SU-DHL-6 (cell line): ENCODE measurements around the gene XKR7.

ENCODE experiments used
- H2AFZ ChIP-seq: fragments of 200-600 bp; sonication (generic); 2 replicates; pipeline ENCODE4 v1.6.1; 2014; ENCODE audit warnings: low read depth, mild to moderate bottlenecking, moderate library complexity, mixed read lengths, antibody characterized with exemption, low read length; ENCODE audit not compliant: severe bottlenecking
- H3F3A ChIP-seq: fragments of 200-600 bp; shearing (Covaris generic); 2 replicates; pipeline ENCODE4 v1.6.0; 2016; ENCODE audit warnings: antibody characterized with exemption, mild to moderate bottlenecking; ENCODE audit not compliant: insufficient read depth
- H3K27ac ChIP-seq: fragments of 200-600 bp; sonication (generic); 2 replicates; pipeline ENCODE4 v1.5.1; 2016; ENCODE audit warnings: low read depth, mild to moderate bottlenecking, low read length, moderate library complexity, mixed read lengths
- H3K27me3 ChIP-seq: fragments of 200-600 bp; sonication (generic), shearing (Covaris generic); 2 replicates; pipeline ENCODE4 v1.6.0; 2014; ENCODE audit warnings: mild to moderate bottlenecking, low read length
- H3K36me3 ChIP-seq: fragments of 200-600 bp; sonication (generic); 2 replicates; pipeline ENCODE4 v1.6.1; 2014; ENCODE audit warnings: mild to moderate bottlenecking, low read length, mixed read lengths
- H3K4me2 ChIP-seq: fragments of 300-600, 200-600 bp; shearing (Covaris generic), sonication (generic); 2 replicates; pipeline ENCODE4 v1.6.0; 2014; ENCODE audit warnings: low read length, low read depth, mild to moderate bottlenecking; ENCODE audit not compliant: poor library complexity, severe bottlenecking
- H3K4me3 ChIP-seq: fragments of 200-600 bp; sonication (generic); 2 replicates; pipeline ENCODE4 v1.5.1; 2014; ENCODE audit warnings: antibody characterized with exemption, low read length, mild to moderate bottlenecking, mixed read lengths; ENCODE audit not compliant: insufficient read depth, poor library complexity, severe bottlenecking
- H3K79me2 ChIP-seq: fragments of 200-600 bp; sonication (generic); 2 replicates; pipeline ENCODE4 v1.6.1; 2014; ENCODE audit warnings: mild to moderate bottlenecking, low read length, moderate library complexity; ENCODE audit not compliant: insufficient read depth
- H3K9ac ChIP-seq: fragments of 200-600 bp; sonication (generic); 2 replicates; pipeline ENCODE4 v1.7.0; 2014; ENCODE audit warnings: mild to moderate bottlenecking, low read length
- H3K9me2 ChIP-seq: fragments of 200-600 bp; sonication (generic); replicated peaks from 2 replicates; pipeline ENCODE4 v1.6.1; 2014; ENCODE audit warnings: low read length; ENCODE audit not compliant: insufficient read depth
- H3K9me3 ChIP-seq: fragments of 200-600 bp; sonication (generic); 2 replicates; pipeline ENCODE4 v1.6.1; 2014; ENCODE audit warnings: low read length, mixed read lengths; ENCODE audit not compliant: insufficient read depth
- H4K20me1 ChIP-seq: fragments of 200-600 bp; sonication (generic); 2 replicates; pipeline ENCODE4 v1.6.1; 2014; ENCODE audit warnings: low read depth, mild to moderate bottlenecking, antibody characterized with exemption, low read length, moderate library complexity, mixed read lengths
- CTCF ChIP-seq: fragments of 200-600 bp; sonication (generic); IDR thresholded peaks from one replicate; pipeline ENCODE4 v1.5.1; 2017; ENCODE audit warnings: antibody characterized with exemption, mild to moderate bottlenecking, low read length, moderate library complexity; ENCODE audit not compliant: insufficient read depth, poor library complexity, severe bottlenecking
- EZH2phosphoT487 ChIP-seq: fragments of 200-600 bp; sonication (generic), shearing (Covaris generic); conservative IDR thresholded peaks from 2 replicates; pipeline ENCODE4 v1.6.1; 2018; ENCODE audit warnings: mild to moderate bottlenecking, antibody characterized with exemption, low read length, moderate library complexity, mixed read lengths

XKR7 gene

GRCh38 chr20:32006841-32007786 is 39.2 kb downstream of the XKR7 start:
- no peak for TF ChIP-seq EZH2phosphoT487
- TF ChIP-seq CTCF = no peak
- H3K79me2 ChIP-seq = no peaks in the 10 kb centered on the region
- H3K27me3 ChIP-seq = no peaks in the 10 kb centered on the region
- H3K9me3 ChIP-seq = no peaks in the 10 kb centered on the region
- no peaks in the 10 kb centered on the region for H3F3A ChIP-seq
- H3K4me2 ChIP-seq = no peak overlapping the region
- H3K4me3 ChIP-seq = no peak overlapping the region
- H3K27ac ChIP-seq = no peak overlapping the region
- H3K36me3 ChIP-seq = no peaks in the 10 kb centered on the region
- no peaks in the 10 kb centered on the region for H3K9me2 ChIP-seq
- H3K9ac ChIP-seq = no peak overlapping the region
- H4K20me1 ChIP-seq = no peaks in the 10 kb centered on the region
- H2AFZ ChIP-seq = no peak overlapping the region

- Histone ChIP-seq H4K20me1 (no peaks in the 10 kb centered on the region), H2AFZ (no peak overlapping the region), H3F3A (no peaks in the 10 kb centered on the region), H3K79me2 (no peaks in the 10 kb centered on the region), H3K9me3 (no peaks in the 10 kb centered on the region), H3K9ac (no peak overlapping the region), H3K27me3 (no peaks in the 10 kb centered on the region), H3K36me3 (no peaks in the 10 kb centered on the region), H3K4me3 (no peak overlapping the region), H3K27ac (no peak overlapping the region), H3K9me2 (no peaks in the 10 kb centered on the region), H3K4me2 (no peak overlapping the region)
- TF ChIP-seq CTCF (no peak), EZH2phosphoT487 (no peak)
These were observed 40.1 kb downstream of the XKR7 start for GRCh38 chr20:32007787-32008616.

GRCh38 chr20:32009564-32009963 is 41.6 kb downstream of the XKR7 start:
- no peaks in the 10 kb centered on the region for H4K20me1 ChIP-seq
- no peaks in the 10 kb centered on the region for H3F3A ChIP-seq
- H3K9me2 ChIP-seq = no peaks in the 10 kb centered on the region
- no peaks in the 10 kb centered on the region for H3K79me2 ChIP-seq
- H3K4me2 ChIP-seq = no peak overlapping the region
- H3K36me3 ChIP-seq = no peaks in the 10 kb centered on the region
- H3K9me3 ChIP-seq = no peaks in the 10 kb centered on the region
- no peak overlapping the region for H3K9ac ChIP-seq
- no peak overlapping the region for H2AFZ ChIP-seq
- TF ChIP-seq CTCF = no peak
- no peak for TF ChIP-seq EZH2phosphoT487
- no peak overlapping the region for H3K4me3 ChIP-seq
- no peak overlapping the region for H3K27ac ChIP-seq
- H3K27me3 ChIP-seq = no peaks in the 10 kb centered on the region
